GM18868 (cell line): ENCODE results near the gene TMEM191C.
"Not testable (repeated sequence)": the region's sequence is repeated elsewhere in the genome, so short reads cannot be mapped to it uniquely, and the experiment has no call there.

Experiments used
- ATAC-seq: cut with Tn5 transposase; IDR thresholded peaks from one replicate; pipeline ENCODE4 v1.9.1; 2021; ENCODE audit warnings: mild to moderate bottlenecking, moderate library complexity; ENCODE audit not compliant: unreplicated experiment

Gene TMEM191C

GRCh38 chr22:21467337-21468193, at the start of gene TMEM191C:
TSS of gene TMEM191C (plus strand) at chr22:21467387. CDS start at chr22:21467460, 73 bp downstream.
- not testable (repeated sequence) for ATAC-seq

GRCh38 chr22:21417853-21418252, 49.3 kb upstream of the TMEM191C start:
- ATAC-seq: not testable (repeated sequence)

GRCh38 chr22:21418974-21419638, 48.1 kb upstream of the TMEM191C start:
- not testable (repeated sequence) for ATAC-seq

- ATAC-seq: peak; percentile 42
Observed at GRCh38 chr22:21420180-21420763, 46.9 kb upstream of the TMEM191C start.

GRCh38 chr22:21424084-21424709, 43.0 kb upstream of the TMEM191C start:
- not testable (repeated sequence) for ATAC-seq

GRCh38 chr22:21434378-21435233, 32.6 kb upstream of the TMEM191C start:
- not testable (repeated sequence) for ATAC-seq

GRCh38 chr22:21435998-21436810, 31.0 kb upstream of the TMEM191C start:
- ATAC-seq: not testable (repeated sequence)

GRCh38 chr22:21438013-21438412, 29.2 kb upstream of the TMEM191C start:
- ATAC-seq: not testable (repeated sequence)

- not testable (repeated sequence) for ATAC-seq
Observed at GRCh38 chr22:21440018-21440636, 27.1 kb upstream of the TMEM191C start.

- not testable (repeated sequence) for ATAC-seq
Observed at GRCh38 chr22:21440676-21441075, 26.5 kb upstream of the TMEM191C start.

GRCh38 chr22:21441170-21441569, 26.0 kb upstream of the TMEM191C start:
- not testable (repeated sequence) for ATAC-seq

- ATAC-seq: not testable (repeated sequence)
Observed at GRCh38 chr22:21442123-21442522, 25.1 kb upstream of the TMEM191C start.

GRCh38 chr22:21442646-21443045, 24.5 kb upstream of the TMEM191C start:
- ATAC-seq: not testable (repeated sequence)

GRCh38 chr22:21443057-21443734, 24.0 kb upstream of the TMEM191C start:
- no peak for ATAC-seq

GRCh38 chr22:21443735-21444421, 23.3 kb upstream of the TMEM191C start:
- no peak for ATAC-seq

- no peak for ATAC-seq
Observed at GRCh38 chr22:21444701-21445436, 22.3 kb upstream of the TMEM191C start.
